ENCODE measurements around the gene PAMR1.

The PAMR1 gene

GRCh38 chr11:35545391-35546003, 20.1 kb upstream of the PAMR1 start:
- DNase-seq (ENCODE audit: low read depth) = no peak
- TF ChIP-seq CTCF (IDR thresholded peaks at IDR 0.05; ENCODE audit: low read length, missing control alignments) = no peak
- no peak overlapping the region for H3K4me3 ChIP-seq (replicated peaks; ENCODE audit: low read depth, low read length)

DNA sequence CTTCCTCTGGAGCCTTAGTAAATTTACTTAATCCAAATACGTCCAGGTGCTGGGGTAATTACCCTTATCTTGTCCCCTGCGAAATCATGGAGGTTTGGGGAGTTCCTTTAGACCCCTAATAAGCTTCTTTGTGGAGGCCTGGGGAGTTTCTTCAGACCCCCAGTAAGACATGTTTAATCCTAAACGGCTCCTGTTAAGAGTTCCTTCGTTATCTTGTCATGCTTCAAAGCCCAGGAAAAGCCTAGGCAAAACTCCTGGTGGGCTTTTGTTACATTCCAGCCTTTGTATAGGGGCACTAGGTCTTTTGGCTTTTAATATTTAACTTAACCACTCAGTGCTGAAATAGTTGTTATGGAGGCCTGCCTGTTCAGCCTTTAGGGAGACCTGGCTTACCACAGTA, 18.1 kb upstream of the PAMR1 start:
- no peak overlapping the region for H3K4me3 ChIP-seq (replicated peaks; ENCODE audit: low read depth, low read length)
- TF ChIP-seq CTCF (IDR thresholded peaks at IDR 0.05; ENCODE audit: low read length, missing control alignments) = no peak
- no peak for DNase-seq (ENCODE audit: low read depth)

DNA sequence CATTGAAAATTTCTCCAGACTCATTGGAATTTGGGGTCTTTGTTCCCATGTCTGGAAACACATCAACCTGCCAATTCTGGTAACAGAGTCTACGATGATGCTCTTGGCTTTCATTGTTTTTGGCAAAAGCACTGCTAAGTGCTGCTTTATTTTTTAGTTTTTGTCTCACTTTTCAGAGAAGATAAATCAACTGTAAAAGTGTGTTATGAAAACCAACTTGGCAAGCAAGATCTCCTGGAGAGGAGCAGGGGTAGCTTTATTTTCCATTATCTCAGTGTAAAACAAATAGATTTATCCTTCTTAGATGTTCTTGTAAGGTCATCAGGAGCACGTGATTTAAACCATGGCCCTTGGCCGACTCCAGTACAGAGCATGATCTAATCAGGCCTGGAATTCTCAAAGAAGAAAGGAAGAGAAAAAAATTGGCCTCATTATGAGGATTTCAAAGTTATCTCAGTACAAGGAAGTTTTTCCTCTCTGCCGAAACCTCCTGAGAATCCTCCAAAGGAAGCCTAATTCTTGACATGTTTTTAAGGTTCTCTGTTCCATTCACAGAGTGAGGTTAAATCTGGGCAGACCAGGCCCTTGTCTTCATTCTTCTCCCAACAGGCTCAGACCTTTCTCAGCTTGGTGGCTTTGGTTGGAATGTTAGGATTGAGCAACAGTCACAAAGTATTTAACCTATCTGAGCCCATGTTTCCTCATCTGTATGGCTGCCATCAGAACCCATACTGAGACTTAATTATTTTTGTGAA, 16.4 kb upstream of the PAMR1 start:
- H3K4me3 ChIP-seq (replicated peaks; ENCODE audit: low read depth, low read length) = no peak overlapping the region
- peak; percentile 88 for DNase-seq (ENCODE audit: low read depth)
- TF ChIP-seq CTCF (IDR thresholded peaks at IDR 0.05; ENCODE audit: low read length, missing control alignments) = no peak

- TF ChIP-seq CTCF (IDR thresholded peaks at IDR 0.05; ENCODE audit: low read length, missing control alignments) = no peak
- peak; percentile 45 for DNase-seq (ENCODE audit: low read depth)
- no peak overlapping the region for H3K4me3 ChIP-seq (replicated peaks; ENCODE audit: low read depth, low read length)
Observed at GRCh38 chr11:35540526-35540925, 15.1 kb upstream of the PAMR1 start.

- no peak overlapping the region for H3K4me3 ChIP-seq (replicated peaks; ENCODE audit: low read depth, low read length)
- peak; percentile 96 for DNase-seq (ENCODE audit: low read depth)
- TF ChIP-seq CTCF (IDR thresholded peaks at IDR 0.05; ENCODE audit: low read length, missing control alignments) = no peak
Observed at GRCh38 chr11:35539781-35540281, 14.4 kb upstream of the PAMR1 start.

GRCh38 chr11:35539256-35539655, 13.8 kb upstream of the PAMR1 start:
- TF ChIP-seq CTCF (IDR thresholded peaks at IDR 0.05; ENCODE audit: low read length, missing control alignments) = no peak
- DNase-seq (ENCODE audit: low read depth) = peak; percentile 50
- H3K4me3 ChIP-seq (replicated peaks; ENCODE audit: low read depth, low read length) = no peak overlapping the region

All from fibroblast of pulmonary artery (primary cell).